ENCODE results near the gene IL10RB.
"Not testable (repeated sequence)": the region's sequence is repeated elsewhere in the genome, so short reads cannot be mapped to it uniquely, and the experiment has no call there.

The IL10RB gene

GRCh38 chr21:33266050-33266788 lies at the start of gene IL10RB:
IL10RB (plus strand) TSS chr21:33266367; CDS start chr21:33266466, 99 bp downstream.
- DNase-seq, result peak; percentile 48

- DNase-seq, result no peak
Observed at GRCh38 chr21:33217138-33217520, 49.0 kb upstream of the IL10RB start.

DNA sequence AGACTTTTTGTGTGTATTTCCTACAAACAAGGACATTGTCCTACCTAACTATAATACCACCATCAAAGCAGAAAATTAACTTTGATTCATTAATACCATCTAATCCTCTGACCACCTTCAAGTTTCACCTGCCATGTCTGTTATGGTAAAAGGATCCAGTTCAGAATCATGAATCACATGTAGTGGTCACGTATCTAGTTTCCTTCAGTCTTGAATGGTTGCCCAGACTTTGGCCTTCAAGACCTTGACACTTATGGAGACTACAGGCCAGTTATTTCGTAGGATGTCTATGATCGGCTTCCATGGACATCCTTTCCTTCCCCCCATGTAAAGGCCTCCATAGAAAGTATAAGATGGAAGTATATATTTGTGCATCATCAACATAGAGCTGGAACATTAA lies 46.9 kb upstream of the IL10RB start:
- DNase-seq, result no peak

DNA sequence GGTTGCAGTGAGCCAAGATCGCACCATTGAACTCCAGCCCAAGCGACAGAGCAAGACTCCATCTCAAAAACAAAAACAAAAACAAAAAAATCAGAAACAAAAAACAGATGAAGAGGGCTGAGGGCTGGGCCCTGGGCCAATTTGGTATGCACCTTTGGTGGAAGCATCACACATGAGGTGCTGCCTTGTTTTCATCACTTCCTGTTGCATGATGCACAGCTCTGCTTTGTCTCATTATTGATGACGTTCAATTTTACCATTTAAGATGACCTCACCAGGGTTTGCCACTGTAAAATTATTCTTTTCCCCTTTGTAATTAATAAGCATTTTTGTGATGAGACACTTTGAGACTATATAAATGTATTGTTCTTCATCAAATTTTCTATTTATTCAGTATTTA lies 46.2 kb upstream of the IL10RB start:
- DNase-seq, result no peak

GRCh38 chr21:33225376-33225775 lies 40.8 kb upstream of the IL10RB start:
- not testable (repeated sequence) for DNase-seq

GRCh38 chr21:33228455-33228854 lies 37.7 kb upstream of the IL10RB start:
- no peak for DNase-seq

GRCh38 chr21:33229099-33229783 lies 36.9 kb upstream of the IL10RB start:
- no peak for DNase-seq

- no peak for DNase-seq
Observed at GRCh38 chr21:33229784-33230544, 36.2 kb upstream of the IL10RB start, which contains the start of gene IFNAR2. IFNAR2 (plus strand) TSS chr21:33229938; CDS start chr21:33241923, 11,985 bp downstream.

DNA sequence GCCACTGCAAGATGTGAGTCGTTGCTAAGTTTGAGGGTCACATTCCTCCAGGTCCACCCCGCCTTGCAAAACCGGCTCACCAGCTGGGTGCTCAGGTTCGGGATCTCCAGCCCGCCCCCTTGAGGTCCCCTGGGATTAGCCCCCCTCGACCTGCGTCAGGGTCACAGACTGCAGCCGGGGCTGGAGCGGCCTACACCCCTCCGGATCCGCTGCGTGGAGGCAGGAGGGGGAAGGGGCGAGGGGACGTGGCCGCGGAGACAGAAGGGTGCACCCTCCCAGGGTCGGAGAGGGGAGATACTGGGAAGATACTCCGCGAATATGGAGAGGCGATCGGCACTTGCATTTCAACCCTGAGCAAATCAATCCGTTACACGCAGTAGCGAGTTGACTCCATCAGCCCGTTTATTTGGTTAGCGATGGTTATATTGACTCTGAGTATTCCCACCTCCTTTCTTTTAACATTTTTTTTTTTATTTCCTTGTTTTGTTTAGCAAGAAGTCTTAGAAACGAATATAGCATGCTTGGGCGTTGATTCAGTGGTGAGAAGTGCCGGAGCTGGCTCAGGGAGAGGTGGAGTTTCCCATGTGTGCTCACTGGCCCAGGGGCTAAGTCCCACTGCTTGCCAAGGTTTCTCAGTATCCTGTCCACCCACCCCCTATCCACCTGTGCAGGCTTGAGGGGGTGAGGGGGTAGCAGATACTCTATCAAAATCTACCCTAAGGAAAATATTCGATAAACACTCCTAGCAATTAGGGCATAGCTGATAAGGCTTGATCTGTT lies 35.4 kb upstream of the IL10RB start:
- DNase-seq, result no peak

DNA sequence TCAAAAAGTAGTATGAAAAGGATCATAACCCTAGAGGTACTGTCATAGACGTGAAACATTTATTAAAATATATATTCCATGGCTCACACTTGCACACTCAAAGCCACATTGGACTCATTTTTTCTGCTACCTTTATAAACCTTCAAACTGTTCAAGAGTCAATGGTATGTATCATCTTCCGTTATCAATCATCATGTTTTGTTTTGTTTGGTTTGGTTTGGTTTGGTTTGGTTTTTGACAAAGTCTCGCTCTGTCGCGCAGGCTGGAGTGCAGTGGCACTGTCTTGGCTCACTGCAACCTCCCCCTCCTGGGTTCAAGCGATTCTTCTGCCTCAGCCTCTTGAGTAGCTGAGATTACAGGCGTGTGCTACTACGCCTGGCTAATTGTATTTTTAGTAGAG lies 34.6 kb upstream of the IL10RB start:
- no peak for DNase-seq

DNA sequence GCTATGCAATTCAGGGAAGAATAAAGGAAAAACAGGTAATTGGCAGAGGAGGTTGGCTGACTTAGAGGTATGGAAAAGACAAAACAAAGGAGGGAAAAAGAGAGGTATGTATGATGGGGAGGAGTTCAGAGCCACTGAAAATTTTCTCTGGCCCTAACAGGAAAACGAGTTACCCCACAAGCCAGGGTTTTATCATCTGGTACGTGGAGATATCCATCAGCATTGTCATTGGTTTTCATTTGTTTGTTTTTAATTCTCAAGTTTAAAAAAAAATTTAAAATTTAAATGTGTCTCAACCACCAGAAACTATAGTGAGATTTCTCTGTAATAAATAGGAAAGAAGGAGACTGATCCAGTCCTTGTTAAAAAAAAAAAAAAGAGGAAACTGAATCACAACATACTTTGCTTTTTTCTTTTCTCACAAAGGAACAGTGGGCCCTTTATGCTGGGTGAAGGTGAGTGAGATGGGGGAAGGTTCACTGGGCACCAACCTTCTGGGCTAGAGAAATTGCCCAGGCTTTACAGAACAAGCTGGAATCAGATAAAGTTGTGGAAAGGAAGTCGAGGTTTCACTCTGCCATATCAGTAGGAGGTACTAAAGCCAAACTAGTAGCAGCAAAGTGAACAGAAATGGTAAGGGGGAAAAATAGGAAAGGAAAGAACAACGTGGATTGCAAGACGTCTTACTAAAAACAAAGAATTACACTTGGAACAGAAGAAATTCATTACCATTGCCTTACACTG lies 33.7 kb upstream of the IL10RB start:
- DNase-seq, result no peak

GRCh38 chr21:33234635-33235520 lies 31.3 kb upstream of the IL10RB start:
- DNase-seq, result no peak

- DNase-seq, result no peak
Observed at GRCh38 chr21:33236013-33236686, 30.0 kb upstream of the IL10RB start.

GRCh38 chr21:33236766-33237165 lies 29.4 kb upstream of the IL10RB start:
- DNase-seq, result no peak

- no peak for DNase-seq
Observed at GRCh38 chr21:33237486-33237885, 28.7 kb upstream of the IL10RB start.

DNA sequence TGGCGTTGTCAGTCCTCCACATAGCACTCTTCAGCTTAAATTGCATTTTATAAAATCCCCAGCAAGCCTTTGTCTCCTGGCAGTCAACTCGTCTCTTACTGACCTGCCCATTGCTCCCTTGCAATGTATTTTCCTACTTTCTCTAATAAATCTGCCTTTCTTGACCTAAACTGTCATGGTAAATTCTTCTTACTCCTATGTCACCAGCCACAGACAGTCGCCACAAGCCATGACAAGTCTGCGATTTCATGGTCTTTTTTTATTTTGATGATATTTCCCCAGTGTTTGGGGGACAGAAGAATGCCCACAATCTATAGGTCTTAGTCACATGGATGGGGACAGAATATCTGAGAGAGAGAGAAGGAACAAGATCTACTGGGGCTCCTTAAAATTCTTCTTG lies 28.0 kb upstream of the IL10RB start:
- no peak for DNase-seq

DNA sequence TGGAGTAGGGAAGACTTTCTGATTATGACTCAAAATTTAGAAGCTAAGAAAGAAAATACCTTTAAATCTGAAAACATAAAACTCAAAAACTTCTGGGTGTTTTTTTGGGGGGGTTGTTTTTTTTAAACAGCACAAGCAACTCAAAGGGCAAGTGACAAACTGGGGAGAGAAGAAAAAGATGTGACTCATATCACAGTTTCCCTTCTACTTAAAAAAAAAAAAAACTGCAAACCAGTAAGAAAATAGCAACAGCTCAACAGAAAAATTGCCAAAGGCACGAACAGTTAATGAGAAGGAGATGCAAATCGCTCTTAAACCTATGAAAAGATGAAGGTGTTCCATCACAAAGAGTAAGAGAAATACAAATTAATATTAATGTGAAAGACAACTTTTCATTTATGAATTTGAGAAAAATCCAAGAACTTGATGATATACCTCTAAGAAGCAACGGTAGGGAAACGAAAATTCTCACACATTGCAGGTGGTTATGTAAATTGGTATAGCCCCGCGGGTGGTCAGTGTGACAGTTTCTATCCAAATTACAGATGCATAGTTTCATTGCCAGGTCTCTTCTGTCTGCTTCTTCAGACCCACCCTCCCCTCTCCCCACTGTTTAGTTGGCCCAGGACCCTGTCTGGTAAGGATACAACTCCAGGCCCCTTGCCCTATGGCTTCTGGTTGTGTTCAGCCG lies 27.5 kb upstream of the IL10RB start:
- DNase-seq, result no peak

GRCh38 chr21:33239559-33240127 lies 26.5 kb upstream of the IL10RB start:
- not testable (repeated sequence) for DNase-seq

- DNase-seq, result no peak
Observed at GRCh38 chr21:33240404-33240803, 25.8 kb upstream of the IL10RB start.

Data from NCI-H2107 (cell line).